Measurements from ENCODE around the gene ACADSB. TPM values are rescaled to one million over a fixed set of nuclear protein-coding genes. Genes with fewer than 3 reads are reported as not detected.

Gene ACADSB
- total RNA-seq, 1 donor from 2014 or later: 19.5 TPM

DNA sequence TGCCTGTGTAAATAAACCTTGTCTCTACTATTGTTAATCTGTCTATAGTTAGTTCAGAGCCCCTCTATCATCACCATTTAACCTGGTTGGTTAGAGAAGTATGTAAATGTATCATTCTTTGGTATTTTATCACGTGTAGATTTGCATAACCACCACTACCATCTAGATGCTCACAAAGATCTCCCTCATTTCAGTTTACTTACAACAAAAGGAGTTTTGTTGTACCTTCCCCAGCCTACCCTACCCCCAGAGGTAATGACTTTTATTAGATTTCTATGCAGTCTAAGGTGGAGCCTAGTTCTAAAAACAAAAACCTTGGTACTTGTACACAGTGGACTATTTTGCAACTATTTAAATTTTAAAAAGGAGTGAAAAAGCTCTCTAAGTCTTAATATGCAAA, 17.5 kb downstream of the ACADSB start:
- TF ChIP-seq, protein P1, sequence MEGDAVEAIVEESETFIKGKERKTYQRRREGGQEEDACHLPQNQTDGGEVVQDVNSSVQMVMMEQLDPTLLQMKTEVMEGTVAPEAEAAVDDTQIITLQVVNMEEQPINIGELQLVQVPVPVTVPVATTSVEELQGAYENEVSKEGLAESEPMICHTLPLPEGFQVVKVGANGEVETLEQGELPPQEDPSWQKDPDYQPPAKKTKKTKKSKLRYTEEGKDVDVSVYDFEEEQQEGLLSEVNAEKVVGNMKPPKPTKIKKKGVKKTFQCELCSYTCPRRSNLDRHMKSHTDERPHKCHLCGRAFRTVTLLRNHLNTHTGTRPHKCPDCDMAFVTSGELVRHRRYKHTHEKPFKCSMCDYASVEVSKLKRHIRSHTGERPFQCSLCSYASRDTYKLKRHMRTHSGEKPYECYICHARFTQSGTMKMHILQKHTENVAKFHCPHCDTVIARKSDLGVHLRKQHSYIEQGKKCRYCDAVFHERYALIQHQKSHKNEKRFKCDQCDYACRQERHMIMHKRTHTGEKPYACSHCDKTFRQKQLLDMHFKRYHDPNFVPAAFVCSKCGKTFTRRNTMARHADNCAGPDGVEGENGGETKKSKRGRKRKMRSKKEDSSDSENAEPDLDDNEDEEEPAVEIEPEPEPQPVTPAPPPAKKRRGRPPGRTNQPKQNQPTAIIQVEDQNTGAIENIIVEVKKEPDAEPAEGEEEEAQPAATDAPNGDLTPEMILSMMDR (IDR thresholded peaks at IDR 0.05): no peak

DNA sequence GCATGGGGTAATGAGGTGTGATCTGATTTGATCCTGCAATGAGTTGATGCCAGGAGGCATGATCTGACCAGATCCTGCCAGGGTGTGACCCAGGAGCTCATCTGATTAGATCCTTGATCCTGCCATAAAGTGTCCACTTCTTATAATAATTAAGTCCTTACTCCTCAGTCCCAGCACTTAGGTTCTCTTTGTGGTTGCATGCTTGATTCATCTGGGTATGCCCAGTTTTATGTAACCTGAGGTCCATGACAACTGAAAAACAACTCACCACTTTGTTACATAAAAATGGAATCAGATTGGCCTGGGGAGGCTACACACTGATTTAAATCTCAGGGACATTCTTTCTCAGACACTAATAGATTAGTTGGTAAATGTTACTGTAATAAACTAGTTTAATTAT, 19.1 kb downstream of the ACADSB start:
- TF ChIP-seq, protein P1 (IDR thresholded peaks at IDR 0.05): no peak
- no peaks in the 10 kb centered on the region for H3K4me1 Mint-ChIP-seq (ENCODE audit: unreplicated experiment)
- no peak overlapping the region for H3K4me3 Mint-ChIP-seq (ENCODE audit: unreplicated experiment)
- no peak overlapping the region for H3K27ac Mint-ChIP-seq (ENCODE audit: unreplicated experiment)
- no peak for DNase-seq (ENCODE audit: extremely low spot score, unreplicated experiment)
- H3K36me3 Mint-ChIP-seq (ENCODE audit: unreplicated experiment): no peaks in the 10 kb centered on the region
- no peaks in the 10 kb centered on the region for H3K27me3 Mint-ChIP-seq (ENCODE audit: unreplicated experiment)
- H3K9me3 Mint-ChIP-seq (ENCODE audit: unreplicated experiment): no peaks in the 10 kb centered on the region

More for the DNA sequence above, 17.5 kb downstream of the ACADSB start:
- no peak overlapping the region for H3K4me3 Mint-ChIP-seq (ENCODE audit: unreplicated experiment)
- no peaks in the 10 kb centered on the region for H3K4me1 Mint-ChIP-seq (ENCODE audit: unreplicated experiment)
- H3K9me3 Mint-ChIP-seq (ENCODE audit: unreplicated experiment): no peaks in the 10 kb centered on the region
- H3K27ac Mint-ChIP-seq (ENCODE audit: unreplicated experiment): no peak overlapping the region
- no peak for DNase-seq (ENCODE audit: extremely low spot score, unreplicated experiment)
- no peaks in the 10 kb centered on the region for H3K36me3 Mint-ChIP-seq (ENCODE audit: unreplicated experiment)
- H3K27me3 Mint-ChIP-seq (ENCODE audit: unreplicated experiment): no peaks in the 10 kb centered on the region

- H3K9me3 Mint-ChIP-seq (ENCODE audit: unreplicated experiment): no peaks in the 10 kb centered on the region
- TF ChIP-seq, protein P1 (IDR thresholded peaks at IDR 0.05): no peak
- no peak overlapping the region for H3K4me3 Mint-ChIP-seq (ENCODE audit: unreplicated experiment)
- peaks cover 5% of the 10 kb centered on the region for H3K36me3 Mint-ChIP-seq (ENCODE audit: unreplicated experiment)
- DNase-seq (ENCODE audit: extremely low spot score, unreplicated experiment): no peak
- H3K4me1 Mint-ChIP-seq (ENCODE audit: unreplicated experiment): no peaks in the 10 kb centered on the region
- no peaks in the 10 kb centered on the region for H3K27me3 Mint-ChIP-seq (ENCODE audit: unreplicated experiment)
- no peak overlapping the region for H3K27ac Mint-ChIP-seq (ENCODE audit: unreplicated experiment)
These were observed 22.3 kb downstream of the ACADSB start for GRCh38 chr10:123031124-123031523.

GRCh38 chr10:123034332-123034731, 25.5 kb downstream of the ACADSB start:
- Mint-ChIP-seq H3K27me3 (ENCODE audit: unreplicated experiment) (no peaks in the 10 kb centered on the region), H3K9me3 (ENCODE audit: unreplicated experiment) (no peaks in the 10 kb centered on the region), H3K36me3 (ENCODE audit: unreplicated experiment) (peaks cover 11% of the 10 kb centered on the region), H3K4me3 (ENCODE audit: unreplicated experiment) (no peak overlapping the region), H3K4me1 (ENCODE audit: unreplicated experiment) (no peaks in the 10 kb centered on the region), H3K27ac (ENCODE audit: unreplicated experiment) (no peak overlapping the region)
- TF ChIP-seq, protein P1 (IDR thresholded peaks at IDR 0.05): no peak
- no peak for DNase-seq (ENCODE audit: extremely low spot score, unreplicated experiment)

GRCh38 chr10:123035467-123036086, 26.8 kb downstream of the ACADSB start:
- H3K4me1 Mint-ChIP-seq (ENCODE audit: unreplicated experiment): no peaks in the 10 kb centered on the region
- TF ChIP-seq, protein P1 (IDR thresholded peaks at IDR 0.05): no peak
- H3K9me3 Mint-ChIP-seq (ENCODE audit: unreplicated experiment): no peaks in the 10 kb centered on the region
- H3K27ac Mint-ChIP-seq (ENCODE audit: unreplicated experiment): no peak overlapping the region
- peaks cover 11% of the 10 kb centered on the region for H3K36me3 Mint-ChIP-seq (ENCODE audit: unreplicated experiment)
- H3K27me3 Mint-ChIP-seq (ENCODE audit: unreplicated experiment): no peaks in the 10 kb centered on the region
- no peak overlapping the region for H3K4me3 Mint-ChIP-seq (ENCODE audit: unreplicated experiment)
- no peak for DNase-seq (ENCODE audit: extremely low spot score, unreplicated experiment)
